ENCODE data around the gene SBNO1. TPM values are rescaled to one million over a fixed set of nuclear protein-coding genes. Genes with fewer than 3 reads are reported as not detected.
A peak's percentile ranks its signal among the peaks of the same experiment; 100 is the strongest.
"Not testable (repeated sequence)": the region's sequence is repeated elsewhere in the genome, so short reads cannot be mapped to it uniquely, and the experiment has no call there.

SBNO1 gene
- total RNA-seq, 1 experiment from 2014 or later = 68.7 TPM

GRCh38 chr12:123329799-123330198 is 34.8 kb downstream of the SBNO1 start:
- DNase-seq (ENCODE audit: low read depth, low spot score) (no peak), ATAC-seq (peak; percentile 57)
- BruUV-seq (replicated peaks) = no TSS peak
- Histone ChIP-seq H3K36me3 (ENCODE audit: control insufficient read depth, insufficient read depth, low read length) (peaks cover 53% of the 10 kb centered on the region), H3K4me1 (ENCODE audit: control insufficient read depth, insufficient read depth, low read length) (no peaks in the 10 kb centered on the region), H3K4me3 (ENCODE audit: low read depth in 2 of 2, low read length in 2 of 2) (no peak overlapping the region), H3K9me3 (ENCODE audit: control insufficient read depth, insufficient read depth, low read depth, low read length) (no peaks in the 10 kb centered on the region), H3K27me3 (ENCODE audit: control insufficient read depth, insufficient read depth, low read length) (no peaks in the 10 kb centered on the region), H3K27ac (ENCODE audit: low read length) (no peak overlapping the region)
- TF ChIP-seq SIN3A (IDR thresholded peaks at IDR 0.05; ENCODE audit: borderline replicate concordance, insufficient read depth, low read depth, low read length) (no peak), POLR2AphosphoS5 (IDR thresholded peaks at IDR 0.05; ENCODE audit: low read depth, low read length) (no peak)
- in situ Hi-C loops (cut with HindIII; ENCODE audit: low pct_unique_long_range_greater_than_20kb, low sequenced_read_pairs) = no loop called here
- ChIA-PET POLR2A (no interaction called here), CTCF (no interaction called here)
- intact Hi-C loops (cut with micrococcal nuclease; ENCODE audit: unreplicated experiment) = no loop called here

DNA sequence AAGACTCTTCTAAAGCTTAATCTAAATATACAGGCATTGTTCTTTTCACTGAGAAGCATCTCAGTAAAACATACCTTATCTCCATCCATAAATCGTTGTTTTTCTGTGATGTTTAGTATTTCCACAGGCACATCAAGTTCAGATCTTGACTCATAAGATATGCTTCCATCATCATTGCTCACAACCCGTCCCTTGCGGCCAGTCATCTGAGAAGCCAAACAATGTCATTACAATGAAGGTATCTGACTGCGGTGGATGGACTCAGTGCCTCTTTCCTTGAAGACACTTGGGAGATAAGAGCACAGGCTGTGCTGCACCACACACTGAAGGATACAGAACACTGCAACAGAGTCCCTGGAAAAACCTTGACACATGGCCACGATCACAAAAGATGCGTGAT is 44.8 kb downstream of the SBNO1 start:
- Histone ChIP-seq H3K36me3 (ENCODE audit: control insufficient read depth, insufficient read depth, low read length) (peaks cover 47% of the 10 kb centered on the region), H3K9me3 (ENCODE audit: control insufficient read depth, insufficient read depth, low read depth, low read length) (no peaks in the 10 kb centered on the region), H3K4me1 (ENCODE audit: control insufficient read depth, insufficient read depth, low read length) (no peaks in the 10 kb centered on the region), H3K27ac (ENCODE audit: low read length) (no peak overlapping the region), H3K27me3 (ENCODE audit: control insufficient read depth, insufficient read depth, low read length) (no peaks in the 10 kb centered on the region), H3K4me3 (ENCODE audit: low read depth in 2 of 2, low read length in 2 of 2) (no peak overlapping the region)
- intact Hi-C loops (cut with micrococcal nuclease; ENCODE audit: unreplicated experiment) (no loop called here), in situ Hi-C loops (cut with HindIII; ENCODE audit: low pct_unique_long_range_greater_than_20kb, low sequenced_read_pairs) (no loop called here)
- DNase-seq (ENCODE audit: low read depth, low spot score) = no peak
- ChIA-PET CTCF (no interaction called here), POLR2A (interaction anchor here (0.6 kb wide), 1 partner anchor 44 kb away, joined by 3 read pairs; no protein-coding TSS in a partner anchor)
- no peak for TF ChIP-seq CTCF (IDR thresholded peaks at IDR 0.05)
- no peak for TF ChIP-seq SIN3A (IDR thresholded peaks at IDR 0.05; ENCODE audit: borderline replicate concordance, insufficient read depth, low read depth, low read length)
- no peak for TF ChIP-seq TCF7L2 (IDR thresholded peaks at IDR 0.05; ENCODE audit: low read depth, low read length)
- ATAC-seq = no peak
- no TSS peak for BruUV-seq (replicated peaks)

DNA sequence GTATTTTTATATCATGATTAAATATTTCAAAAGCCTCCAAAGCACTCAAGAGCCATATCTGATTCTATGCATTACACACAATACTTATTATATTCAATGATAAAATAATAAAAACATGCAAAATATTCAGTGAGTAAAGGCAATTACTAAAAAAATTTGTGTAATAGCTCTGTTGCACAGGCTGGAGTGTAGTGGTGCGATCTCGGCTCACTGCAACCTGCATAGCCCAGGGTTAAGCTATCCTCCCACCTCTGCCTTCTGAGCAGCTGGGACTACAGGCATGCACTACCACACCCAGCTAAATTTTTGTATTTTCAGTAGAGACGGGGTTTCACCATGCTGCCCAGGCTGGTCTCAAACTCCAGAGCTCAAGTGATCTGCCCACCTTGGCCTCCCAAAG is 45.4 kb downstream of the SBNO1 start:
- ATAC-seq = no peak
- Histone ChIP-seq H3K36me3 (ENCODE audit: control insufficient read depth, insufficient read depth, low read length) (peaks cover 43% of the 10 kb centered on the region), H3K4me1 (ENCODE audit: control insufficient read depth, insufficient read depth, low read length) (no peaks in the 10 kb centered on the region), H3K27me3 (ENCODE audit: control insufficient read depth, insufficient read depth, low read length) (no peaks in the 10 kb centered on the region), H3K27ac (ENCODE audit: low read length) (no peak overlapping the region), H3K9me3 (ENCODE audit: control insufficient read depth, insufficient read depth, low read depth, low read length) (no peaks in the 10 kb centered on the region), H3K4me3 (ENCODE audit: low read depth in 2 of 2, low read length in 2 of 2) (no peak overlapping the region)
- ChIA-PET CTCF (no interaction called here), POLR2A (interaction anchor here (0.6 kb wide), 1 partner anchor 44 kb away, joined by 3 read pairs; no protein-coding TSS in a partner anchor)
- intact Hi-C loops (cut with micrococcal nuclease; ENCODE audit: unreplicated experiment) = no loop called here
- in situ Hi-C loops (cut with HindIII; ENCODE audit: low pct_unique_long_range_greater_than_20kb, low sequenced_read_pairs) = no loop called here
- BruUV-seq (replicated peaks) = no TSS peak
- TF ChIP-seq TCF7L2 (IDR thresholded peaks at IDR 0.05; ENCODE audit: low read depth, low read length) = no peak
- TF ChIP-seq, protein P1, sequence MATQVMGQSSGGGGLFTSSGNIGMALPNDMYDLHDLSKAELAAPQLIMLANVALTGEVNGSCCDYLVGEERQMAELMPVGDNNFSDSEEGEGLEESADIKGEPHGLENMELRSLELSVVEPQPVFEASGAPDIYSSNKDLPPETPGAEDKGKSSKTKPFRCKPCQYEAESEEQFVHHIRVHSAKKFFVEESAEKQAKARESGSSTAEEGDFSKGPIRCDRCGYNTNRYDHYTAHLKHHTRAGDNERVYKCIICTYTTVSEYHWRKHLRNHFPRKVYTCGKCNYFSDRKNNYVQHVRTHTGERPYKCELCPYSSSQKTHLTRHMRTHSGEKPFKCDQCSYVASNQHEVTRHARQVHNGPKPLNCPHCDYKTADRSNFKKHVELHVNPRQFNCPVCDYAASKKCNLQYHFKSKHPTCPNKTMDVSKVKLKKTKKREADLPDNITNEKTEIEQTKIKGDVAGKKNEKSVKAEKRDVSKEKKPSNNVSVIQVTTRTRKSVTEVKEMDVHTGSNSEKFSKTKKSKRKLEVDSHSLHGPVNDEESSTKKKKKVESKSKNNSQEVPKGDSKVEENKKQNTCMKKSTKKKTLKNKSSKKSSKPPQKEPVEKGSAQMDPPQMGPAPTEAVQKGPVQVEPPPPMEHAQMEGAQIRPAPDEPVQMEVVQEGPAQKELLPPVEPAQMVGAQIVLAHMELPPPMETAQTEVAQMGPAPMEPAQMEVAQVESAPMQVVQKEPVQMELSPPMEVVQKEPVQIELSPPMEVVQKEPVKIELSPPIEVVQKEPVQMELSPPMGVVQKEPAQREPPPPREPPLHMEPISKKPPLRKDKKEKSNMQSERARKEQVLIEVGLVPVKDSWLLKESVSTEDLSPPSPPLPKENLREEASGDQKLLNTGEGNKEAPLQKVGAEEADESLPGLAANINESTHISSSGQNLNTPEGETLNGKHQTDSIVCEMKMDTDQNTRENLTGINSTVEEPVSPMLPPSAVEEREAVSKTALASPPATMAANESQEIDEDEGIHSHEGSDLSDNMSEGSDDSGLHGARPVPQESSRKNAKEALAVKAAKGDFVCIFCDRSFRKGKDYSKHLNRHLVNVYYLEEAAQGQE (IDR thresholded peaks at IDR 0.05; ENCODE audit: insufficient read depth in 1 of 2, low read depth in 2 of 2, low read length in 1 of 2) = no peak
- TF ChIP-seq POLR2AphosphoS5 (IDR thresholded peaks at IDR 0.05; ENCODE audit: low read depth, low read length) = no peak
- TF ChIP-seq SIN3A (IDR thresholded peaks at IDR 0.05; ENCODE audit: borderline replicate concordance, insufficient read depth, low read depth, low read length) = no peak
- TF ChIP-seq CTCF (IDR thresholded peaks at IDR 0.05) = no peak
- no peak for DNase-seq (ENCODE audit: low read depth, low spot score)

DNA sequence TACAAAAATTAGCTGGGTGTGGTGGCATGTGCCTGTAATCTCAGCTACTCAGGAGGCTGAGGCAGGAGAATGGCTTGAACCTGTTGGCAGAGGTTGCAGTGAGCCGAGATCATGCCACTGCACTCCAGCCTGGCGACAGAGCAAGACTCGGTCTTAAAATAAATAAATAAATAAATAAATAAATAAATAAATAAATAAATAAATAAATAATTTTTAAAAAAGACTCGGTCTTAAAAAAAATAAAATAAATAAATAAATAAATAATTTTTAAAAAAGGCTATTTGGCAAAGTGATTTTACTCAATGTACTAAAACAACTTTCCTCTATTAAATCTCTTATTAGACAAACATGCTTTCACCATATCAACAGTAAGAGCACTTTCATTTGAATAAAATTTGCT is 51.6 kb downstream of the SBNO1 start:
- ATAC-seq; intact Hi-C loops (cut with micrococcal nuclease; ENCODE audit: unreplicated experiment); H3K27ac ChIP-seq (ENCODE audit: low read length); H3K27me3 ChIP-seq (ENCODE audit: control insufficient read depth, insufficient read depth, low read length); DNase-seq (ENCODE audit: low read depth, low spot score); in situ Hi-C loops (cut with HindIII; ENCODE audit: low pct_unique_long_range_greater_than_20kb, low sequenced_read_pairs); BruUV-seq (replicated peaks); H3K4me1 ChIP-seq (ENCODE audit: control insufficient read depth, insufficient read depth, low read length); H3K9me3 ChIP-seq (ENCODE audit: control insufficient read depth, insufficient read depth, low read depth, low read length); H3K4me3 ChIP-seq (ENCODE audit: low read depth in 2 of 2, low read length in 2 of 2); CTCF ChIA-PET: not testable (repeated sequence)
- POLR2A ChIA-PET = interaction anchor here (0.6 kb wide), 2 partner anchors 19 to 38 kb away, joined by 3 to 4 read pairs; no protein-coding TSS in a partner anchor
- peaks cover 33% of the 10 kb centered on the region for H3K36me3 ChIP-seq (ENCODE audit: control insufficient read depth, insufficient read depth, low read length)

Measured in Panc1 (cell line).